Panc1 (cell line): Measurements from ENCODE around the gene CCDC148. TPM values are rescaled to one million over a fixed set of nuclear protein-coding genes. Genes with fewer than 3 reads are reported as not detected.

ENCODE experiments used
- ATAC-seq: fragments of 200-7000 bp; cut with Tn5 transposase; 2 replicates; pipeline ENCODE4 v1.9.1; 2020; ENCODE audit warnings: mild to moderate bottlenecking, moderate library complexity
- BruUV-seq: library from RNA; stranded (reverse); fragments of 400-500 nt; replicated peaks from 2 replicates; lab custom pipeline; 2021; lab: Mats Ljungman, UMichigan
- CTCF ChIA-PET: fragments of 300-600 bp; sonication (Branson Sonifier 250); formaldehyde crosslinking; loops from one replicate; lab custom pipeline; 2022; ENCODE audit warnings: antibody characterized with exemption; lab: Charles Lee
- POLR2A ChIA-PET: fragments of 300-600 bp; sonication (Branson Sonifier 250); formaldehyde crosslinking; loops from one replicate; lab custom pipeline; 2022; ENCODE audit warnings: antibody characterized with exemption; lab: Charles Lee
- DNase-seq: peaks from one replicate; pipeline ENCODE4 v3.0.0-alpha.2; 2010; ENCODE audit warnings: low read depth, low spot score
- H3K27ac ChIP-seq: 2 replicates; pipeline ENCODE4 v1.5.1; 2011; ENCODE audit warnings: mild to moderate bottlenecking, low read length, inconsistent platforms
- H3K27me3 ChIP-seq: fragments of 200-500 bp; sonication (Bioruptor generic); 2 replicates; pipeline ENCODE4 v1.6.0; 2014; ENCODE audit warnings: low read length, inconsistent platforms; ENCODE audit not compliant: control insufficient read depth, insufficient read depth
- H3K36me3 ChIP-seq: fragments of 200-500 bp; sonication (Bioruptor generic); 2 replicates; pipeline ENCODE4 v1.5.1; 2014; ENCODE audit warnings: inconsistent platforms, mild to moderate bottlenecking, low read length, moderate library complexity; ENCODE audit not compliant: control insufficient read depth, insufficient read depth
- H3K4me1 ChIP-seq: 2 replicates; pipeline ENCODE4 v1.5.1; 2011; ENCODE audit warnings: inconsistent platforms, mild to moderate bottlenecking, low read length, moderate library complexity; ENCODE audit not compliant: control insufficient read depth, insufficient read depth
- H3K4me3 ChIP-seq, 2 experiments: 2 replicates each; pipeline ENCODE4 v1.5.1; 2011 to 2012; ENCODE audit warnings: low read depth in 2 of 2, low read length in 2 of 2, mild to moderate bottlenecking in 2 of 2, inconsistent platforms in 1 of 2, moderate library complexity in 1 of 2
- H3K9me3 ChIP-seq: fragments of 200-500 bp; sonication (Bioruptor generic); 2 replicates; pipeline ENCODE4 v1.5.1; 2014; ENCODE audit warnings: low read depth, mild to moderate bottlenecking, inconsistent platforms, low read length, moderate library complexity; ENCODE audit not compliant: control insufficient read depth, insufficient read depth
- CTCF ChIP-seq: fragments of 450-650 bp; IDR thresholded peaks from 2 replicates; pipeline ENCODE4 v1.5.1; 2017; ENCODE audit warnings: mild to moderate bottlenecking
- POLR2AphosphoS5 ChIP-seq: IDR thresholded peaks from 2 replicates; pipeline ENCODE4 v1.6.1; 2012; ENCODE audit warnings: mild to moderate bottlenecking, low read depth, low read length, moderate library complexity
- REST ChIP-seq, 2 experiments: IDR thresholded peaks; 2 replicates each; pipeline ENCODE4 v1.6.1; 2011 to 2012; ENCODE audit warnings: low read depth in 2 of 2, control low read depth in 1 of 2, low read length in 1 of 2, mild to moderate bottlenecking in 1 of 2, moderate library complexity in 1 of 2; ENCODE audit not compliant: insufficient read depth in 1 of 2
- SIN3A ChIP-seq: IDR thresholded peaks from 2 replicates; pipeline ENCODE4 v1.6.1; 2012; ENCODE audit warnings: low read depth, mild to moderate bottlenecking, low read length, moderate library complexity, borderline replicate concordance; ENCODE audit not compliant: insufficient read depth
- TCF7L2 ChIP-seq: IDR thresholded peaks from 2 replicates; pipeline ENCODE4 v1.6.1; 2011; ENCODE audit warnings: mild to moderate bottlenecking, low read depth, low read length, inconsistent platforms
- in situ Hi-C: cut with HindIII; loops from 2 replicates; pipeline ENCODE4 v1.10.0; 2016; ENCODE audit warnings: low sequenced_read_pairs, low pct_unique_long_range_greater_than_20kb
- intact Hi-C: fragments of 100-400 bp; cut with micrococcal nuclease; formaldehyde crosslinking; loops from one replicate; pipeline ENCODE4 v1.10.0; 2022; ENCODE audit not compliant: unreplicated experiment
- total RNA-seq: library from RNA; stranded (reverse); gene quantifications from one replicate; pipeline ENCODE4 v1.2.1, GENCODE V29; 2021; ENCODE audit not compliant: unreplicated experiment

CCDC148 gene
- total RNA-seq, 1 experiment from 2014 or later = 0.92 TPM

DNA sequence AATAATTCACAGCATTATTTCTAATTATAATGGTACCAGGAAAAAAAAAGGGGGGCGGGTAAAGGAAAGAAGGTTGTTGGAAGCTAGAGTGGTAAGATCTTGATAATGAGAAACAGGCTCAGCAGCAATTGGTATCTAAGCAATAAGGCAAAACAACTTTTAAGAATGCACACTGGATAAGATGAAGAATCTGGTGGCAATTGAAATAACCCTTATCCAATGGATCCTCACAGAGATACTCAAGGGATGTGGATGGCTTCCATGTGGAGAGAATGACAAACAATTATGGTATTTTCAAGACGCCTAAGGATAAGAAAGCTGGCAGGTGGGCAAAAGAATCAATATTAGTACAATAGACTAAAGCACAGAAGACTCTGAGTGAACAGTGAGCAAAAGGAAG, 201.3 kb downstream of the CCDC148 start:
- in situ Hi-C loops = no loop called here
- no peaks in the 10 kb centered on the region for H3K9me3 ChIP-seq
- H3K27me3 ChIP-seq = no peaks in the 10 kb centered on the region
- no peak overlapping the region for H3K27ac ChIP-seq
- no peak overlapping the region for H3K4me3 ChIP-seq
- ATAC-seq (no peak), DNase-seq (no peak)
- ChIA-PET CTCF (no interaction called here), POLR2A (no interaction called here)
- H3K4me1 ChIP-seq = no peaks in the 10 kb centered on the region
- no peaks in the 10 kb centered on the region for H3K36me3 ChIP-seq
- intact Hi-C loops = no loop called here
- TF ChIP-seq REST (IDR thresholded peaks at IDR 0.05; ENCODE audit: insufficient read depth in 1 of 2, low read depth in 2 of 2, low read length in 1 of 2) (no peak), SIN3A (no peak), CTCF (no peak), POLR2AphosphoS5 (no peak), TCF7L2 (no peak)
- BruUV-seq = no TSS peak

DNA sequence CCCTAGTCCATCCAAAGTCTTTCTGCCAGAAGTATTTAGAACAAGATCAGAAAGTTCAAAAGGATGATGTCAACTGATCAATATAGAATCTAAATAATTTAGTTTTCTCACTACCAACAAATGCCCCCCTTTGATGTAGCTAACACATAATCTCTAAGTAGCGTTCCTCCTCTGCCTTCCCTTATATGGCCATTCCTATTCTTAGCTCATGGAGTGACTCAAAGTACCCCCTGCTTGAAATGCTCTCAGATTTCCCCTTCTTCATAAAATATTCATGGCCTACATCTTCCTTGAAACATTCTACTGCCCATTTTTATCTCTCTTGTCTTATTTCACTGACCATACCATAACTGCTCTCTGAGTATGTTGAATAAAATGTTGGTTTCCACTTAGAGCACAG, 203.4 kb downstream of the CCDC148 start:
- H3K27ac ChIP-seq = no peak overlapping the region
- H3K9me3 ChIP-seq = no peaks in the 10 kb centered on the region
- in situ Hi-C loops = no loop called here
- H3K4me3 ChIP-seq = no peak overlapping the region
- ATAC-seq = no peak
- intact Hi-C loops = no loop called here
- ChIA-PET POLR2A (no interaction called here), CTCF (no interaction called here)
- no peaks in the 10 kb centered on the region for H3K4me1 ChIP-seq
- no peak for DNase-seq
- TF ChIP-seq TCF7L2 (no peak), POLR2AphosphoS5 (no peak), CTCF (no peak), SIN3A (no peak), REST (IDR thresholded peaks at IDR 0.05; ENCODE audit: insufficient read depth in 1 of 2, low read depth in 2 of 2, low read length in 1 of 2) (no peak)
- BruUV-seq = no TSS peak
- H3K27me3 ChIP-seq = no peaks in the 10 kb centered on the region
- no peaks in the 10 kb centered on the region for H3K36me3 ChIP-seq
